PC-3 (cell line): ENCODE data around the gene DMD. TPM values are rescaled to one million over a fixed set of nuclear protein-coding genes. Genes with fewer than 3 reads are reported as not detected.

Experiments used
- ATAC-seq: fragments of 200-7000 bp; cut with Tn5 transposase; 2 replicates; pipeline ENCODE4 v1.9.1; 2020; ENCODE audit warnings: mild to moderate bottlenecking, moderate library complexity
- BruUV-seq: library from RNA; stranded (reverse); fragments of 400-500 nt; replicated peaks from 2 replicates; lab custom pipeline; 2021; lab: Mats Ljungman, UMichigan
- CTCF ChIA-PET: fragments of 300-600 bp; sonication (Branson Sonifier 250); formaldehyde crosslinking; loops from one replicate; lab custom pipeline; 2022; ENCODE audit warnings: antibody characterized with exemption; lab: Charles Lee
- POLR2A ChIA-PET: fragments of 300-600 bp; sonication (Branson Sonifier 250); formaldehyde crosslinking; loops from one replicate; lab custom pipeline; 2022; ENCODE audit warnings: antibody characterized with exemption; ENCODE audit not compliant: unreplicated experiment; lab: Charles Lee
- DNase-seq: peaks from one replicate; pipeline ENCODE4 v3.0.0-alpha.2; 2015
- H2AFZ ChIP-seq: fragments of 300-600 bp; sonication (generic); 2 replicates; pipeline ENCODE4 v1.6.0; 2016; ENCODE audit warnings: antibody characterized with exemption, low read length
- H3F3A ChIP-seq: fragments of 300-600 bp; sonication (generic); one replicate; pipeline ENCODE4 v1.6.0; 2017; ENCODE audit warnings: antibody characterized with exemption, low read length, control low read depth, mild to moderate bottlenecking; ENCODE audit not compliant: unreplicated experiment
- H3K27ac ChIP-seq: fragments of 300-600 bp; sonication (generic); 2 replicates; pipeline ENCODE4 v1.5.1; 2016; ENCODE audit warnings: mild to moderate bottlenecking, low read length
- H3K27me3 ChIP-seq: fragments of 300-600 bp; sonication (generic); 2 replicates; pipeline ENCODE4 v1.6.1; 2016; ENCODE audit warnings: low read length, mixed read lengths
- H3K36me3 ChIP-seq: fragments of 300-600 bp; sonication (generic); 2 replicates; pipeline ENCODE4 v1.6.1; 2016; ENCODE audit warnings: low read depth, mixed run types, low read length, mixed read lengths
- H3K4me1 ChIP-seq: fragments of 300-600 bp; sonication (generic); 2 replicates; pipeline ENCODE4 v1.5.1; 2016; ENCODE audit warnings: low read length; ENCODE audit not compliant: insufficient read depth
- H3K4me2 ChIP-seq: fragments of 300-600 bp; sonication (generic); 2 replicates; pipeline ENCODE4 v1.6.0; 2016; ENCODE audit warnings: low read length
- H3K4me3 ChIP-seq: fragments of 300-600 bp; sonication (generic); 2 replicates; pipeline ENCODE4 v1.5.1; 2016; ENCODE audit warnings: mild to moderate bottlenecking, low read length, mixed read lengths
- H3K79me2 ChIP-seq: fragments of 300-600 bp; sonication (generic); 2 replicates; pipeline ENCODE4 v1.6.1; 2017; ENCODE audit warnings: low read length, mixed read lengths
- H3K9ac ChIP-seq: fragments of 300-600 bp; sonication (generic); 2 replicates; pipeline ENCODE4 v1.6.0; 2016; ENCODE audit warnings: mild to moderate bottlenecking, low read length
- H3K9me2 ChIP-seq: fragments of 300-600 bp; sonication (generic); replicated peaks from 2 replicates; pipeline ENCODE4 v1.6.1; 2016; ENCODE audit warnings: mixed run types, low read length, mixed read lengths
- H3K9me3 ChIP-seq: fragments of 300-600 bp; sonication (generic); 2 replicates; pipeline ENCODE4 v1.6.1; 2016; ENCODE audit warnings: low read length, mixed read lengths
- H4K20me1 ChIP-seq: fragments of 300-600 bp; sonication (generic); 2 replicates; pipeline ENCODE4 v1.6.1; 2016; ENCODE audit warnings: low read length, mixed read lengths
- CTCF ChIP-seq: fragments of 300-600 bp; sonication (generic); conservative IDR thresholded peaks from 2 replicates; pipeline ENCODE4 v1.5.1; 2017; ENCODE audit warnings: antibody characterized with exemption, low read depth, mild to moderate bottlenecking, low read length
- EZH2 ChIP-seq: fragments of 300-600 bp; sonication (generic); IDR thresholded peaks from one replicate; pipeline ENCODE4 v1.6.1; 2017; ENCODE audit warnings: antibody characterized with exemption, mild to moderate bottlenecking, low read length; ENCODE audit not compliant: unreplicated experiment
- EZH2phosphoT487 ChIP-seq: fragments of 300-600 bp; sonication (generic); IDR thresholded peaks from 2 replicates; pipeline ENCODE4 v1.6.1; 2018; ENCODE audit warnings: mild to moderate bottlenecking, antibody characterized with exemption, low read length, borderline replicate concordance
- intact Hi-C: fragments of 100-400 bp; cut with micrococcal nuclease; formaldehyde crosslinking; loops from 2 replicates; pipeline ENCODE4 v1.9.0; 2023
- total RNA-seq: library from RNA; depleted of rRNA; stranded (reverse); fragments of >200 nt; gene quantifications from 2 replicates; pipeline ENCODE4 v1.2.3, GENCODE V29; 2014

DMD gene
- total RNA-seq, 1 experiment from 2014 or later = not detected

DNA sequence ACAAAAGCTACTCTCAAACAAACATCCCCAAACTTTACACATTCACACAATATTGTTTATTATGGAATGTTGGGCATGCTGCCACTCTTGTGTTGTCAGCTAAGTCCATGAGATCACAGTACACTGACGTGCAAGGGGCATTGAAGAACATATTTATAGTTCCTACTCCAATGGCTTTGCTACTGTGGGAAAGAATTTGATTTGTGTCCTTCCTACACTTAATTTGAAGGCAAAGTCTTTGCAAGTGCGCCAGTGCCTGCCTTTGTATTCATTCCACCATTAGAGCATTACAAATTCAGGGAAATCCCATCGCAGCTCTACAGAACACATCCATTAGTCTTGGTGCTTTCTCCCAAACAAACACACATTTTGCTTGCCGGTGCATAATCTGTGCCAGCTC lies 2094.1 kb downstream of the DMD start:
- Histone ChIP-seq H3K4me1 (no peaks in the 10 kb centered on the region), H3K27me3 (no peaks in the 10 kb centered on the region), H4K20me1 (no peaks in the 10 kb centered on the region), H3K36me3 (no peaks in the 10 kb centered on the region), H3K79me2 (no peaks in the 10 kb centered on the region), H3K27ac (no peak overlapping the region), H3K4me3 (no peak overlapping the region), H3K9me2 (no peaks in the 10 kb centered on the region), H3F3A (no peaks in the 10 kb centered on the region), H3K4me2 (no peak overlapping the region), H2AFZ (no peak overlapping the region), H3K9ac (no peak overlapping the region), H3K9me3 (no peaks in the 10 kb centered on the region)
- DNase-seq (no peak), ATAC-seq (no peak)
- intact Hi-C loops = no loop called here
- ChIA-PET CTCF (no interaction called here), POLR2A (no interaction called here)
- BruUV-seq = no TSS peak
- no peak for TF ChIP-seq CTCF
- no peak for TF ChIP-seq EZH2phosphoT487
- no peak for TF ChIP-seq EZH2

- no peak overlapping the region for H3K9ac ChIP-seq
- H3K79me2 ChIP-seq = no peaks in the 10 kb centered on the region
- DNase-seq (no peak), ATAC-seq (no peak)
- no TSS peak for BruUV-seq
- CTCF ChIA-PET = no interaction called here
- no peaks in the 10 kb centered on the region for H4K20me1 ChIP-seq
- POLR2A ChIA-PET = no interaction called here
- no peaks in the 10 kb centered on the region for H3K36me3 ChIP-seq
- intact Hi-C loops = no loop called here
- no peaks in the 10 kb centered on the region for H3K27me3 ChIP-seq
- no peaks in the 10 kb centered on the region for H3K9me3 ChIP-seq
- TF ChIP-seq CTCF = no peak
- TF ChIP-seq EZH2phosphoT487 = no peak
- TF ChIP-seq EZH2 = no peak
- no peak overlapping the region for H3K27ac ChIP-seq
- no peak overlapping the region for H3K4me2 ChIP-seq
- H3F3A ChIP-seq = no peaks in the 10 kb centered on the region
- no peak overlapping the region for H2AFZ ChIP-seq
- no peak overlapping the region for H3K4me3 ChIP-seq
- no peaks in the 10 kb centered on the region for H3K4me1 ChIP-seq
- H3K9me2 ChIP-seq = no peaks in the 10 kb centered on the region
These were observed 2096.0 kb downstream of the DMD start for GRCh38 chrX:31115398-31115797.

DNA sequence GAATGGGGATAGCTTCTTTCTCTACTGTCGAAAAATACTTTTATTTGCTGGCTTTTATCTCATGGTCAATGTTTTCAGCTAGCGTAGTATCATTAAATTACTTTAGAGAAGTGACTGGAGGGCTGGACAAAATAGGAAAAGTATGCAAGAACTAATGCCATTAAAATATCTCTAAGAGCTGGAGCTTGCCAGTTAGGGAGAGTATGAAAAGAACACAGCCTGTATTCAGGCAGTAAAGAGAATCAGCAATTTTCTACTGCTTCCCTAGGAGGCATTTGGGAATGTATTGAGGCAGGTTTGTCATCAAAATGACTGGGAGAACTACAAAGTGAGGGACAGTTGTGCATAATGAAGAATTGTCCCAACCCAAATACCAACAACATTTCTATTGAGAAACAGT lies 2096.5 kb downstream of the DMD start:
- DNase-seq = no peak
- no peaks in the 10 kb centered on the region for H3K79me2 ChIP-seq
- ATAC-seq = no peak
- no peaks in the 10 kb centered on the region for H3K27me3 ChIP-seq
- no TSS peak for BruUV-seq
- no peaks in the 10 kb centered on the region for H3K36me3 ChIP-seq
- no peak overlapping the region for H3K4me3 ChIP-seq
- intact Hi-C loops = no loop called here
- H2AFZ ChIP-seq = no peak overlapping the region
- H4K20me1 ChIP-seq = no peaks in the 10 kb centered on the region
- ChIA-PET POLR2A (no interaction called here), CTCF (no interaction called here)
- H3K4me1 ChIP-seq = no peaks in the 10 kb centered on the region
- no peaks in the 10 kb centered on the region for H3K9me3 ChIP-seq
- TF ChIP-seq CTCF = no peak
- TF ChIP-seq EZH2 = no peak
- TF ChIP-seq EZH2phosphoT487 = no peak
- H3K9me2 ChIP-seq = no peaks in the 10 kb centered on the region
- no peak overlapping the region for H3K9ac ChIP-seq
- H3K27ac ChIP-seq = no peak overlapping the region
- H3F3A ChIP-seq = no peaks in the 10 kb centered on the region
- no peak overlapping the region for H3K4me2 ChIP-seq
